ENCODE results near the gene DBP.

- TF ChIP-seq NR2C2 (CRISPR knock-in tag; IDR thresholded peaks at IDR 0.05): no peak
- TF ChIP-seq, protein P1, sequence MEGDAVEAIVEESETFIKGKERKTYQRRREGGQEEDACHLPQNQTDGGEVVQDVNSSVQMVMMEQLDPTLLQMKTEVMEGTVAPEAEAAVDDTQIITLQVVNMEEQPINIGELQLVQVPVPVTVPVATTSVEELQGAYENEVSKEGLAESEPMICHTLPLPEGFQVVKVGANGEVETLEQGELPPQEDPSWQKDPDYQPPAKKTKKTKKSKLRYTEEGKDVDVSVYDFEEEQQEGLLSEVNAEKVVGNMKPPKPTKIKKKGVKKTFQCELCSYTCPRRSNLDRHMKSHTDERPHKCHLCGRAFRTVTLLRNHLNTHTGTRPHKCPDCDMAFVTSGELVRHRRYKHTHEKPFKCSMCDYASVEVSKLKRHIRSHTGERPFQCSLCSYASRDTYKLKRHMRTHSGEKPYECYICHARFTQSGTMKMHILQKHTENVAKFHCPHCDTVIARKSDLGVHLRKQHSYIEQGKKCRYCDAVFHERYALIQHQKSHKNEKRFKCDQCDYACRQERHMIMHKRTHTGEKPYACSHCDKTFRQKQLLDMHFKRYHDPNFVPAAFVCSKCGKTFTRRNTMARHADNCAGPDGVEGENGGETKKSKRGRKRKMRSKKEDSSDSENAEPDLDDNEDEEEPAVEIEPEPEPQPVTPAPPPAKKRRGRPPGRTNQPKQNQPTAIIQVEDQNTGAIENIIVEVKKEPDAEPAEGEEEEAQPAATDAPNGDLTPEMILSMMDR (IDR thresholded peaks at IDR 0.05): no peak
- TF ChIP-seq, protein P2, sequence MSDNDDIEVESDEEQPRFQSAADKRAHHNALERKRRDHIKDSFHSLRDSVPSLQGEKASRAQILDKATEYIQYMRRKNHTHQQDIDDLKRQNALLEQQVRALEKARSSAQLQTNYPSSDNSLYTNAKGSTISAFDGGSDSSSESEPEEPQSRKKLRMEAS (CRISPR knock-in tag; IDR thresholded peaks at IDR 0.05): no peak
- no peak for TF ChIP-seq ATF3 (CRISPR knock-in tag; conservative IDR thresholded peaks at IDR 0.05)
- no peak for TF ChIP-seq USF1 (CRISPR knock-in tag; IDR thresholded peaks at IDR 0.05)
- no peak for TF ChIP-seq ZNF232 (CRISPR knock-in tag; IDR thresholded peaks at IDR 0.05)
Observed at GRCh38 chr19:48611872-48612271, 25.3 kb downstream of the DBP start.

Measured in WTC11 (cell line).